Activated CD4-positive, alpha-beta T cell treated with anti-CD3 and anti-CD28 coated beads for 1 hour (primary cell): ENCODE results near the gene ACTG1.

Experiments used
- DNase-seq: peaks from one replicate; pipeline ENCODE4 v3.0.0-alpha.2; 2020

The ACTG1 gene

DNA sequence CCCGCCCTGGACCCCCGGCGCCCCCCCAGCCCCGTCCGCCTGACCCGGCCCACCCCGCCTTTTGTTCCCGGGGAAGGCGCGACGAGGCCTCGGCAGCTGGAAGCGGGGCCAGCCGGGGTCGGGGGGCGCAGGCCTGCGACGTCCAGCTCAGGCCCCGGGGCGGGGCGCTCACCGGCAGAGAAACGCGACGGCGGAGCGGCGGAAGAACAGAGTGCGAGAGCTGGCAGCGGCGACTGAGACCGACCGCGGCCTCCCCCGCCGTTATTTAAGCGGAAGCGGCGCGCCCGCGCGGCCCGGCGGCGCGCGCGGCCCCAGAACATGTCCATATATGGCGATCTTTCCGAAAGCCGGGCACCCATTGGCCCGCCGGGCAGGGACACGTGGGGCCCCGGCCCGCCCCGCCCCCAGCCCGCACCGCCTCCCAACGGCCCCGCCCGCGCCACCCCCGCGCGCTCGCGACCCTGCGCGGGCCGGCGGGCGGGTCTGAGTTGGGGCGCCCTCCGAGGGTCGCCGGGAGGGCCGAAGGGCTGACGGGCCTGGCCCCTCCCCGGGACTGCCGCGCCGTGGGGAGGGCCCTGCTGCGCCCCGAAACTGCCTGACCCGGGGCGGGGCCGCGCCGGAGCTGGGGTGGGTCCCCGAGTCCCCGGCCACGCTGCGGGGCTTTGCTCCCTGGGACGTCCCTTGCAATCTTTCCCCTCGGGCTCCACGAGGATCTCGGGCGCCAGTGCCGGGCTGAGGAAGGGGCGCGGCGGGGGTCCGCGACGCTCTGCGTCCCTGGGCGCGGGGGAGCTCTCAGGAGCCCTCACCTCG, at the start of gene ACTG1:
TSS of gene ACTG1 (minus strand) at position 238 of the 810 bp plus-strand sequence. CDS start 445 bp downstream, outside the sequence.
- peak; percentile 92 for DNase-seq

DNA sequence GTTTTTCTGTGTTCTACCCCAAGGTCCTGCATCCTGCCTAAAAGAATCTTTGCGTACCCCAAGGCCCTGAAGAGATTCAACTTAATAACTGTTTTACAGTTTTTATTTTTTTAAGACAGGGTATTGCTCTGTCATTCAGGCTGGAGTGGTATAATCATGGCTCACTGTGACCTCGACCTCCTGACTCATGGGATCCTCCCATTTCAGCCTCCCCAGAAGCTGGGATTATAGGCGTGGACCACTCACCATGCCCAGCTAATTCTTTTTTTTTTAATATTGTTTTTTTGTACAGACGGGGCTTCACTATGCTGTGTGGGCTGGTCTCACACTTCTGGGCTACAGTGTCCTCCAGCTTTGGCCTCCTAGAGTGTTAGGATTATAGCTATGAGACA, 48.9 kb upstream of the ACTG1 start:
- DNase-seq: no peak

DNA sequence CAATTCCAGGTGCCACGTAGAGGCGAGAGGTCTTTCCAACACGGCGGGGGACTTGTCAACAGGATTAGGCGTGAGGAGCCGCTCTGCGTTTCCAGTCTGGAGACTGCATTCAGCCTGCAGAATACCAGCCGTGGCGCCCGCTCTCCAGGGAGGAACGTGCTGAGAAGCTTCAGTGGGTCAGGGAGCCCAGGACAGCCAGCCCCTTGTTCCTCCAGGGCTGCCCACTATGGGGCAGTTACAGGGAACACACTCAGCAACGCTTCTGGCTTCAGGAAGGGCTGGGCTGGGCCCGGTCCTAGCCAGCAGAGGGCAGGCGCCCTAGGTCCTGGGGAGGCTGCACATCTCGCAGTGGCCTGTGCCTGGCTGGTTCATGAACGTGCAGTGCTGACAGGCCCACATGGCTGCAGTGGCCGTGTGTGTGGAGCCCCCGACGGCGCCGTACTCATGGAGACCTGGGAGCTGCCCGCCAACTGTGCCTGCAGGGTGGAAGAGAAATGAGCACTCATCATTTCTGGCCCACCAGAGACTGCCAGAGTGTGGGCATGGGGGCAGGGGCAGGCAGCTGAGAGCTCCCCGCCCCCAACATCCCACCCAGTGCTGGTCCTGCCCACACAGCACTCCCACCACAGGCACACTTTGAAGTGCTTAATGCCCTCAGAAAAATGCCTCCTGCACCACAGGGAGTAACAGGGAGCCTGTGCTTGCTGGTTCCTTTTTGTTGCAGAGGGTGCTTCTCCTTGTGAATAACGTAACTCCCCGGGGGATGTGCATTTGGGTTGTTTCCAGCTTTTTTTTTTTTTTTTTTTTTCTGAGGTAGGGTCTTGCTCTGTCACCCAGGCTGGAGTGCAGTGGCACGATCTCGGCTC, 46.6 kb upstream of the ACTG1 start:
- DNase-seq: no peak

DNA sequence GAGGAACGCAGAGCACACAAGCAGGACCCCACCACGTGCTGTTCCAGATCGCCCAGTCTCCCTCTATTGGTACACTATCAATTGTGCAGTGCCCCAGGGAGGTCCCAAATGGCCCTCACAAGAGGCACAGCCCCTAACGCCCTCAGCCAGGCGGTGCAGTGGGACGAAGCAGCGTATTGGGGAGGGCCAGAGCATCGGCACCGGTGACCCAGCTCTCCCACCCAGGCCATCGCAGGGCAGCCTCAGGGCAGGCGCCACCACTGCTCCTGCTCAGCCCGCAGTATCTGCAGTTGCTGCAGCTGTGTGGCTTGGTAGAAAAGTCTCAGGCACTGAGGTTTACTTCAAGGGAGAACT, 45.5 kb upstream of the ACTG1 start:
- no peak for DNase-seq

DNA sequence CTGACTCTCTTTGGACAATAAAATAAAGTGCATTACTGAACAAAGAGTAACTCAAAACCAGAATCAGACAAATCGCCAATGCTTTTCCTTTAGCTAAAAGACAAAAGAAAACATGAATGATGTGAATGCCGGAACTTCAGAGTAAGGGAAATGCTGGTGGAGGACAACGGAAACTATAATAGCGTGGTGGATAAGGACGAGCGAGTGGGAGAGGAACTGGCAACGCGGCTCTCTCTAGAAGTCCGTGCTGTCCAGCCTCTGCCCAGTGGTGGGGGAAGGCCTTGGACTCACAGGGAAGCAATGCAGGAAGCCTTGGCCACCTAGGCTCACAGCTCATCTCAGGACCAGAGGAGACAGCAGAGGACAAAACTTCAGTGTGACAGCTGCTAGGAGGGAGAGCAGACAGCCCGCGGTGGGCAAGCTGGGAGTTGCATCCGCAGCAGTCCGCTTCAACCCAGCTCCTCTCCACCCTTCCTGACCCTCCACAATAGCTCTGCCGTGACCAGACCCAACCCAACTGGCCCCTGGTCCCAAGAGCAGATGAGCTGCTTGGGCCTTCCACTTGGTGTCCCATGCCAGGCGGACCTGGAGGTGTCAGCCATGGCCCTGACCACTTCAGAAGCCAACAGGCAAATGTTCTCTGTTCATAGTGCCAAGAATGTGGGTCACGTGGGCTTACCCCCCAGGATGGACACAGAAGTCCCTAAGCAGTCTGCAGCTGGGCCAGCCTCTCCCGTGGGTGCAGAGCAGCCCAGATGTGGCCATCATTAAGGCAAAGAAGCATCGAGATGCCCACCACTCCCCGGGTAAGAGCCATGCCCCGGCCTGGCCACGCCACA, 44.9 kb upstream of the ACTG1 start:
- no peak for DNase-seq

DNA sequence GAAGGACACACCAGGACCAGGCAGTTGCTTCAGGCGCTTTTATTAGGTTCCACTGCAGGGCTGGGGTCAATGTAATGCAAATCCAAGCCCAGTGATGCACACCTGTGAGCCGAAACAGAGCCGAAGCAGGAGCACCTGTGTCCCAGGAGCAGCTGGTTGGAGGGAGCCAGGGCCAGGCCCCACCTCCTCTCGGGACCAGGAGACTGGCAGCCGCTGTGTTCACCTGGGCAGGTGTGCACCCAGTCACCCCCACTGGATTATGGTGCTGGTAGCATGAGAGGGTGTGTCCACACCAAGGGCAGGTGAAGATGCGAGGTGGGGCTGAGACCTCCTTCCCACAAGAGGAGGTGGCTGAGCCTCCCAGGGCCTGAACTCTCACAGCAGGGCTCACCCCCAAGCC, 44.3 kb upstream of the ACTG1 start:
- DNase-seq: no peak

DNA sequence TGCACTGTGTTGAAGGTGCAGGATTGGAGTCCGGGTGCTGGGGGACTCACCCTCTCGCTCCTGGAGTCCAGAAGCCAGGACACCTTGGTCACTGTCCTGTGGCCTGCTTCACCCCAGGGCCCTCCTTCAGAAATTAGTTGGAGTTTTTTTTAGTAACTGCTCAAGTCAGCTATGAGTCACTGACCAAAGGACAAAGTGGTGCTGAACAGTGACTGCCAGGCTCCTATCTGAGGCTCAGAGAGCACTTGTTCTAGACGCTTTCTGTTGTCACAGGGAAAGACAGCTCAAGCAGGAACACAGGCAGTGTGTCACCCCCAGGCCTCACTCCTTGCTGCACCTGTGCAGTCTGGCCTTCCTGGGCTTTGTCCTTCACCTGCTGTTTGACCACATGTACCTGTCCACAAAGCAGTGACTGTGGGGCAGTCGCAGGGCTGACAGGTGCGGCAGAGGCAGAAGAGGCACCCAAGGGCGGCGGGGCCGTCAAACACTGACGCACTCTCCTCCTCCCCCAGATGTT, 43.6 kb upstream of the ACTG1 start:
- no peak for DNase-seq

DNA sequence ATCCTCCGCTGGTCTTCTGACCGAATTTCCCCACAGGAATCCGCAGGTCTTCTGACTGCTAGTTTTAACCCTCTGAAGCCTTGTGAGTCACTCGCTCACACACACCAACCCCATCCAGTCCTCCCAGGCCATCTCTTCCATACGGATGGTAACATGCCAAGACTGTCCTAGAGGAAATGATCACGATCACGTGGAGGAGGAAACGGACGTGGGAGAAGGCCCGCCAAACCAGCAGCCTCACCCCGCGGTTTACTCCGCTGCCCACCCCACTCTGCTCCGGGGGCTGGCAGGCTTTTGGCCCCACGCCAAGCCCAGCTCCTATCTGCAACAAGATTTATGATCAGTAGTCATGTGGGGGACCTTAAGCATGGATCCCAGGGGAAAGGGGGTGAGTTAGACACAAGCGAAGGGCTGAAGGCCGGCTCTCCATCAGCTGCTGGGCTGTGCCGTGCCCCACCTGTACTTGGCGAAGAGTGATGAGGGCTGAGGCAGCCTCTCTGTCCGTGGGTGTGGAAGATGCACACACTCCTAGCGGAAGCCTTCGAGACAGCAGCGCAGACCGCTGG, 41.1 kb upstream of the ACTG1 start:
- no peak for DNase-seq

DNA sequence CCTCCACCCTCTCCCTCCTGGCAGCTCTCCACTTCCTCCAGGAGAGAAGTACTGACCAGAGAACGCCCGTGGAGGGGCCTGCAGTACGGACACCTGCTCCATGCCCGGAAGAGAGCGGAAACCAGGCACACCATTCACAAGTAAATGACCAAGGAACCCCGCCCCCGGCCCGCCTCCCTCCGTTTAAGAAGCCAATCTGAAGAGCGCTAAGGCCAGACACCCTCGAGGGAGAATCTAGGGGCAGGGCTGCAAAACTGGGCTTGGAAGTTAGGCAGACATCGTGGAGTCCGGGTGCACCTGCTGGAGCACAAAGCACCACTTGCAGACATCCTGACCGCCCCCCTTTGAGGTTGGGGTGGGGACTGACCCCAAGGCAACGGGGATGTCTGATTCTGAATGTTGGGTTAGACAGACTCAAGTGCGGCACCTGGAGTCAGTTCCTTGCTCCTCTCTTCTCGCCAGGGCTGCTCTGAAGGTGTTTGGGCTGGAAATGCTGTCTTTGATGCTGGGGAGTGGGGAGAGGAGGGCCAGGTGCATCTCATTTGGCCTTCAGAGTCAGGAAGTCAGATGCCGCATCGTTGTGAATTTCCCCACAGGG, 40.5 kb upstream of the ACTG1 start:
- DNase-seq: peak; percentile 53

DNA sequence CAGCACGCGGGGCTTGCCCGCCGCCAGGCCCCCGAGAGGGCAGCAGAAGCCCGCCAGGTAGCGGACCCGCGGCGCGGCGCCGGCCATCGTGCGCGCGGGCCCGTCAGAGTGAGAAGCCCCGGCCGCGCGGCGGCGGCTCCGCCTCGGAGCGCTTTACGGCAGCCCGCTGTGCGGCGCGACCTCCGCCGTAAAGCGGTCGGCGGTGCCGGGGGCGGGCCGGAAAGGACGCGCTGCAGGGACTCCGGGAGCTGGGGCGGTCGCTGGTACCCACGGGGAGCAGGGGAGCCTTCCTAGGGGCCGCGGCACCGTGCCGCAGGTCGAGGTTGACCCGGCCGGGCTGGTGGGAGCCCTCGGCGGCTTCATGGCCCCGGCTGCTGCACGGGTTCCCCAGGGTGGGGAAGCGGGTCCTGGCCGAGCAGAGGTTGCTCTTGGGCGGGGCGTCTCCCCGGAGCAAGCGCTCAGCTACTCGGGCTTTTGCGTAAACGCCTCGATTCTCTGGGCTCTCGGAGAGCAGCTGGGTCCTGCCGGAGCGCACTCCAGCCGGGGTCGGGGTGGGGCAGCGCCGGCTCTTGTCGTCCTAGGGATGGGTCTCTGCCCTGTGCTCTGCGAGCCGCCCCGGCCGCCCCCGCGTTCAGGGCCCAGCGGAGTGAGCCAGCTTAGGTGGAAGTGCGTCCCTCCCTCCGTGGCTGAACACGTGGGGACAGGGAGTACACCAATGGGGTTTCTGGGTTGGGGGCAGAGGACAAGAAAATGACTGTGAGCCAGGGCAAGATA, 39.8 kb upstream of the ACTG1 start, which contains the start of gene FAAP100:
TSS of gene FAAP100 (minus strand) at position 110 of the 774 bp plus-strand sequence. CDS start at position 87, 23 bp downstream.
- peak; percentile 72 for DNase-seq

DNA sequence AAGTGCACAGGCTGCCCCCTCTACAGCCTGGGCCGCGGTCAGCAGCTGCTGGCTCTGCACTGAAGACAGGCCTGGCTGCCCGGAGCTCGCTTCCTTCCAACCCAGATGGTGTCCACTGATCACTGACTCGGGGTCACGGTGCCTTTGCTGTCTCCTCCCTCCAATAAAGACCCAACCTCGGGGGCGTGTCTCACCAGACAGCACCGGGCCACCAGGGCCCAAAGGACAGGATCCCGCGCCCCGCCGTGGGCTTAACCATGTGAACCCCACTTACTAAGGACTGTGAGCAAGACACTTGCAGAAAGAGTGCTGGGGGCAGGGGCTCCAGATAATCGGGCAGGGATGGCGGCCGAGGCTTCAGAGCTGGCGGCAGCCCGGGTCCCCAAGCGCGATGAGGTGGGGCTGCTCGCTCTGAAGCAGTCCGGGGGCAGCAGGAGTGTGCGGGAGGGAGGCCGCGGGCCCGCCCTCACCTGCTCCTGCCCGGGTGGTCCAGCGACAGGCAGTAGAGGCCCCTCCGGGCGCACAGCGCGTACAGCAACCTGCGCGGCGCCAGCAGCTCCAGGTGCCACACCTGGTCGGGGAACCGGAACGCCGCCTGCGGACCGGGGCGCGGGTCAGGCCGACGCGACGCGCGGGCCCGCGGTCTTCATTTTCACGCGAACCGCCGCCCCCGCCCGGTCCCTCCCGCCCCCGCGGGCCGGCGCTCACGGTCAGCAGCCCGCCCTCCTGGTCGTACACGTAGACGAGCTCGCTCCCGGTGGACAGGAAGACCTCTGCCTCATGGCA, 39.1 kb upstream of the ACTG1 start:
- DNase-seq: no peak

DNA sequence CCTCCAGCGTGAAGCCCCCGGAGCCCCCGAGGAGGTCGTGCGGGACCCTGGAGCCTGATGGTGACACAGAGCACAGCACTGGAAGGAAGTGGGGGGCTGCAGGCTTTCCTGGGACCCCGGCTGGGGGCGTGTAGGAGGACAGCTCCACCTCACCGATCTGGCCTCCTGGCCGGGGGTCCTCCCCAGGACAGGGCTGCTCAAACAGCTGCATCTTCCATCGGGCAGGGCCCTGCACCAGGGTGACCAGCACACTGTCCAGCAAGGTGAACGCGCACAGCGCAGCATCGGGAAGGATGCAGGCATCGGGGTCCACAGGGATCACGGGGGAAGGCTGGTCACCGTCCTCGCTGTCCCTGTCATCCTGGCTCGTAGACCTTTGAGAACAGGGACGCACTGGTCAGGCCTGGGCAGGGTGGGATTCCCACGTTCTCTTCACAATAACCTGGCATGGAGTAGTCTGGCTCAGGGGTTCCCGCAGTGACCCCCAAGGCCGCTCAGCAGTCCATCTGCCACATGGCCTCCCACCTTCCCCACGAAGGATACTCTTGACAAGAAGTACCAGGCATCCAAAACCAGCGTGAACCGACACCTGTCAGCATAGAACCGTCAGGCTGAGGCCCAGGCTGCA, 38.3 kb upstream of the ACTG1 start:
- DNase-seq: no peak

DNA sequence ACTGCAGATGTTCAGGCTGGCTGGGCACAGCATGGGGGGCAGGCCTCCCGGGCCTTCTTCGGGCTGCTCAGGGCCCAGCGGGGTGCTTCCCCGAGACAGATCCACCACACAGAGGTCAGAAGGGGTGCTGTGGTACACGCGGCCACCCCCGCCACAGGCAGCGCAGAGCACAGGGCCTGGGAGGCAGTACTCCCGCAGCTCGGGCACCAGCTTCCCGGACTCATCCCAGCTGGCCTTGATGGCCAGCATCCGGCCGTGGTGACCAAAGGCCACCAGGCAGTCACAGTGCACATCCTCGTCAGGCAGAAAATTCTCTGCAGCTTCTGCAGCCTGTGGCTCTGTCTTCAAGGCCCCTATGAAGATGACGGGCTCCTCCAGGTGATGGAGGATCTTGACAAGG, 37.7 kb upstream of the ACTG1 start:
- no peak for DNase-seq

DNA sequence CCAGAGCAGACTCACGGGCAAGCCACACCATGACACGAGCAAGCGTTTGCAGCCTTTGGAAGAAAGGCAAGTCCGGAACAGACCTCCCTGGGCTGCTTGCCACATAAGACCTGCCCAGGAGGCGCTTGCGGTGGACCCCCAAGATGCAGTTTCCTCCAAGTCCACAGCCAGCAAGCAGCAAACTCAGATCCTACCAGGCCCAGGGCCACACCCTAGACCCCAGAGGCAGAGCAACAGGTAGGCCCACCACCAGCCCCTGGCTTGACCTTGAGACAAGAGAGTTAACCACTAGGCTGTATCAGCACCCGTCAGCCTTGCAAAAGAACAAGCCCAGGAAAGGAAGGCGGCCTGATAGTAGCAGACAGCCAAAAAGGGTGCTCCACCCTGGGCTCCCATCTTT, 37.2 kb upstream of the ACTG1 start:
- no peak for DNase-seq

DNA sequence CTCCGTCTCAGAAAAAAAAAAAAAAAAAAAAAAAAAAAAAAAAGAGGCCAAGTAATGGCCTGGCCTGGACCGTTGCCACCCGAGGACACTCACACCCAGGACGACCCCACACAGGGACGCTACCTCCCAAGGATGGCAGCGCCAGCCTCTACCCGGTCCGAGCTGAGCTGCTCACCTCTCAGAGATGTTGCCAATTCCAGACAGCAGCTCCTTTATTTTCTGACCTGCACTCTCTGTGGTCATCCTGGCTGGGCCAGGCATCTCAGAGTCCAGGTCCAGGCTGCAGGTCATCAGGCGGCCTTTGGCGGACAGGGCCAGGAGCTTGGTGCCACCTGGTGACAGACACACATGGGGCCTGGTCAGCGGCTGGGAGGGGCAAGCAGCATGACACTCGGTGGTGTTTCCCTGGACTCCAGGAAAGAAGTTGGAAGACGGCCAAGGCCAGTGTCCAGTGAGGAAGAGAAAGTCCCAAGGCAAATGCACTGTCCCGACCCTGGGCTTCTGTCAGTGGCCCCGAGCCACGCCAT, 36.5 kb upstream of the ACTG1 start:
- no peak for DNase-seq

DNA sequence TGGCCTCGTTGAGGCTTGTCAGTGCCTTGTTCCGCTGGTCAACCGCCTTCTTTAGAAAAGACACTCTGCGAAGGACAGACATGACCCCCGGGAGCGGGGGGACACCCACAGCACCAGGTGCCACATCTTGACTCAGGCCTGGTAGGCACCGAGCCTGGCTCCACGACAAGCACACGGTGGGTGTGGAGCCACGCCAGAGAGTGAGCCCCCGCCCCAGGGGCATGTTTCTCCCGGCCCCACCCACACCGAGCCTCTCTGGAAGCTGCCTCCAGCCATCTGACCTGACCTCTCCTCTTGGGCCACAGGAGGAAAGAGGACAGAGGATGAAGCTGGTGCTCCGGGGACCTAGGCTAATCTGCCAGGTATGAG, 35.0 kb upstream of the ACTG1 start:
- no peak for DNase-seq

DNA sequence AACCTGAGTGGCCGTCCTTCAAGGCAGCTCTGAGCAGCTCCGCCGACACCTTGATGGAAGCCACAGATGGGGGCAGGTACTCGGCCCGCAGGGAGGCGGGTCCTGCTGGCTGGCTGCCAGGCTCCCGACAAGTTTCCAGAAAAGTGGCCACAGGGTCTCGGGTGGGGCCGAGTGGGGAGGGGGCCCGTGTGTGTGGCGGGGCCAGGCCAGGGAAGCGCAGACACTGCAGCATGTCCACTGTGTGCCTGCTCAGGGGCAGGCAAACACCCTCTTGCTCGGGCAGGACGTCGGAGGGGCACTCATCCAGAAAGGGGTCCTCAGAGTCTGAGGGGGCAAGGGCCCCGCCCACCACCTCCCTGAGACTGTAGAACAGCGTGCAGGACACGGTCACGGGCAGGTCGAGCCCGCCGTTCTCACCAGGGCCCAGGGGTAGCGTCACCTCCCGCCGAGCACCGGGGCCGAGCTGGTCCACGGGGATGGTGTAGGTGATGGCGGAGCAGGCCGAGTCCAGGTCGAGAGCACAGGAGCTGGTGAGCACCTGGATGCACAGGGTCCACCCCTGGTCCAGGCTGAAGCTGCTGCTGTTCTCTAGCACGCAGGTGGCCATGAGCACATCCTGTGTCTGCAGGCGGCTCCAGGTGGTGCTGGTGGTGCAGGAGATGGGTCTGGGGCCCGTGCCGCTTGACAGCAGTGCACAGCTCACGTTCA, 34.5 kb upstream of the ACTG1 start:
- no peak for DNase-seq

DNA sequence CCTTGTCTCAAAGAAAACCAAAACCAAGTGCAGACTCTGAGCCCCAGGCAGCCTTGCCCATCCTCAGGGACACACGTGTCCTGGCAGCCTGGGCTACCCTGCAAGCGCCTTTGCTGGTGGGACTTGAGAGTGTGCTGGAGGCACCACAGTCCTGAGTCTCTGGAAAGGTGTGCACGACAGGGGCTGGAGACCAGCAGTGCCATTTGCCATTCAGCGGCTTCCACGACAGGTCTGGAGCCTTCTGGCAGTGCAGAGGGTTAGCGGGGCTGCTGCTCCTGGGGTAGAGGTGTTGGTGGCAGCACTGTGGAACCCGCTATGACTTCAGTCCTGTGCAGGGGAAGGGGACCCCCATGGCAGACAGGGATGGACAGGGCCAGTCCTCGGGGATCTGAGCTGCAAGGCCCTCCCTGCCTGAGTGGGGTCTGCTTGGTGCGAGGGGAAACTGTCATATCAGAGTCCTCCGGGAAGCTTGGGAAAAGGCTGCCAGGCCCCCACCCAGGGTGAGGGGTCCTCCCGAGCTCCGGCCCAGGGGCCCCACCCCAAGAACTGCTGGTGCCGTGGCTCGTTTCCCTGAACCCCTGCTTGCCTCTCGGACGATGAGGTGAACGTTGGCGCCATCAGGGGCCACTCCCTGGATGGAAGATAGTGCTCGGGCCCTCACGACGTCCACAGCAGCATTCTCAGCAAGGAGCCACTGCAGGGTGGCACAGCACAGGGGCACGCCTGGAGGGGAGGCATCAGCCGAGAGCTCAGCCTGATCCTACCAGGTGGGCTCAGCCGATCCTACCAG, 32.8 kb upstream of the ACTG1 start:
- DNase-seq: no peak
